ENCODE data around the gene C2CD2L. TPM values are rescaled to one million over a fixed set of nuclear protein-coding genes. Genes with fewer than 3 reads are reported as not detected.

The C2CD2L gene
- total RNA-seq, 1 donor from 2014 or later, result 11.1 TPM

- Histone ChIP-seq H4K20me1 (ENCODE audit: insufficient read depth, low read length) (peaks cover 7% of the 10 kb centered on the region), H3K9ac (ENCODE audit: low read length) (no peak overlapping the region), H3K9me3 (ENCODE audit: insufficient read depth, low read depth, low read length) (no peaks in the 10 kb centered on the region), H3K27ac (ENCODE audit: low read depth, low read length) (no peak overlapping the region), H2AFZ (ENCODE audit: low read depth, low read length) (no peak overlapping the region), H3K79me2 (ENCODE audit: insufficient read depth, low read length) (peaks cover 6% of the 10 kb centered on the region), H3K27me3 (ENCODE audit: insufficient read depth, low read length) (no peaks in the 10 kb centered on the region), H3K4me3 (ENCODE audit: insufficient read depth, low read depth, low read length) (no peak overlapping the region), H3K36me3 (ENCODE audit: insufficient read depth, low read length) (peaks cover 14% of the 10 kb centered on the region), H3K4me2 (ENCODE audit: low read length) (no peak overlapping the region), H3K4me1 (ENCODE audit: insufficient read depth, low read length) (no peaks in the 10 kb centered on the region)
- FAIRE-seq, result no peak
- no peak for TF ChIP-seq EZH2 (IDR thresholded peaks at IDR 0.05; ENCODE audit: insufficient read depth, low read length)
- TF ChIP-seq, protein P1, sequence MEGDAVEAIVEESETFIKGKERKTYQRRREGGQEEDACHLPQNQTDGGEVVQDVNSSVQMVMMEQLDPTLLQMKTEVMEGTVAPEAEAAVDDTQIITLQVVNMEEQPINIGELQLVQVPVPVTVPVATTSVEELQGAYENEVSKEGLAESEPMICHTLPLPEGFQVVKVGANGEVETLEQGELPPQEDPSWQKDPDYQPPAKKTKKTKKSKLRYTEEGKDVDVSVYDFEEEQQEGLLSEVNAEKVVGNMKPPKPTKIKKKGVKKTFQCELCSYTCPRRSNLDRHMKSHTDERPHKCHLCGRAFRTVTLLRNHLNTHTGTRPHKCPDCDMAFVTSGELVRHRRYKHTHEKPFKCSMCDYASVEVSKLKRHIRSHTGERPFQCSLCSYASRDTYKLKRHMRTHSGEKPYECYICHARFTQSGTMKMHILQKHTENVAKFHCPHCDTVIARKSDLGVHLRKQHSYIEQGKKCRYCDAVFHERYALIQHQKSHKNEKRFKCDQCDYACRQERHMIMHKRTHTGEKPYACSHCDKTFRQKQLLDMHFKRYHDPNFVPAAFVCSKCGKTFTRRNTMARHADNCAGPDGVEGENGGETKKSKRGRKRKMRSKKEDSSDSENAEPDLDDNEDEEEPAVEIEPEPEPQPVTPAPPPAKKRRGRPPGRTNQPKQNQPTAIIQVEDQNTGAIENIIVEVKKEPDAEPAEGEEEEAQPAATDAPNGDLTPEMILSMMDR (IDR thresholded peaks at IDR 0.05; ENCODE audit: insufficient read depth, low read depth, low read length), result no peak
- Mint-ChIP-seq H3K36me3 (ENCODE audit: low read depth, unreplicated experiment) (peaks cover 29% of the 10 kb centered on the region), H3K27ac (ENCODE audit: unreplicated experiment) (no peak overlapping the region), H3K4me3 (ENCODE audit: unreplicated experiment) (no peak overlapping the region), H3K9me3 (ENCODE audit: unreplicated experiment) (no peaks in the 10 kb centered on the region), H3K27me3 (ENCODE audit: low read depth, unreplicated experiment) (no peaks in the 10 kb centered on the region), H3K4me1 (ENCODE audit: low read depth, unreplicated experiment) (peaks cover 5% of the 10 kb centered on the region)
- no peak for DNase-seq (ENCODE audit: low read depth)
These were observed 7.2 kb downstream of the C2CD2L start for GRCh38 chr11:119114351-119114750.

- Mint-ChIP-seq H3K27ac (ENCODE audit: unreplicated experiment) (no peak overlapping the region), H3K4me3 (ENCODE audit: unreplicated experiment) (no peak overlapping the region), H3K9me3 (ENCODE audit: unreplicated experiment) (no peaks in the 10 kb centered on the region), H3K36me3 (ENCODE audit: low read depth, unreplicated experiment) (peaks cover 25% of the 10 kb centered on the region), H3K27me3 (ENCODE audit: low read depth, unreplicated experiment) (no peaks in the 10 kb centered on the region), H3K4me1 (ENCODE audit: low read depth, unreplicated experiment) (peaks cover 6% of the 10 kb centered on the region)
- Histone ChIP-seq H3K9ac (ENCODE audit: low read length) (no peak overlapping the region), H2AFZ (ENCODE audit: low read depth, low read length) (no peak overlapping the region), H3K36me3 (ENCODE audit: insufficient read depth, low read length) (peaks cover 14% of the 10 kb centered on the region), H3K4me3 (ENCODE audit: insufficient read depth, low read depth, low read length) (no peak overlapping the region), H3K9me3 (ENCODE audit: insufficient read depth, low read depth, low read length) (no peaks in the 10 kb centered on the region), H3K27me3 (ENCODE audit: insufficient read depth, low read length) (no peaks in the 10 kb centered on the region), H3K4me1 (ENCODE audit: insufficient read depth, low read length) (peaks cover 4% of the 10 kb centered on the region), H3K79me2 (ENCODE audit: insufficient read depth, low read length) (no peaks in the 10 kb centered on the region), H4K20me1 (ENCODE audit: insufficient read depth, low read length) (no peaks in the 10 kb centered on the region), H3K4me2 (ENCODE audit: low read length) (no peak overlapping the region), H3K27ac (ENCODE audit: low read depth, low read length) (no peak overlapping the region)
- FAIRE-seq (no peak), DNase-seq (ENCODE audit: low read depth) (no peak)
- TF ChIP-seq, protein P1 (IDR thresholded peaks at IDR 0.05; ENCODE audit: insufficient read depth, low read depth, low read length), result no peak
- TF ChIP-seq EZH2 (IDR thresholded peaks at IDR 0.05; ENCODE audit: insufficient read depth, low read length), result no peak
These were observed 8.5 kb downstream of the C2CD2L start for GRCh38 chr11:119115484-119116234.

DNA sequence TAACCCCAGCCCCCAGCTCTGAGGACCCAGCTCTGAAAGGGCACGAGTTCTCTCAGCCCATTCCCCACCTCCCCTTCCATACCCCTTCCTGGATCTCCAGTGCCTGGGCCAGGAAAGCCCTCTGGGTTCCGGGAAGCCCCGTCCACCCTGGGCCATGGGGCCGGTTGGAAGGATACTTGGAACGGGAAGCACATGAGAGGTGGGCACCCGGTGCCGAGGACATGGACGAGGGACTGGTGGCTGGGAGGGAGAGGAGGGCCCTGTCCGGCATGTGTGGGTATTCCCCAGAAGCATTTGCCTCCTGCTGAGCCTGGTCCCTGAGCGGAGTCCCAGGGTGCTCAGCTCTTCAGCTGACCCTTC, 9.1 kb downstream of the C2CD2L start:
- Mint-ChIP-seq H3K27me3 (ENCODE audit: low read depth, unreplicated experiment) (no peaks in the 10 kb centered on the region), H3K4me3 (ENCODE audit: unreplicated experiment) (no peak overlapping the region), H3K9me3 (ENCODE audit: unreplicated experiment) (no peaks in the 10 kb centered on the region), H3K36me3 (ENCODE audit: low read depth, unreplicated experiment) (peaks cover 25% of the 10 kb centered on the region), H3K4me1 (ENCODE audit: low read depth, unreplicated experiment) (peaks cover 7% of the 10 kb centered on the region), H3K27ac (ENCODE audit: unreplicated experiment) (no peak overlapping the region)
- Histone ChIP-seq H3K9ac (ENCODE audit: low read length) (no peak overlapping the region), H3K4me3 (ENCODE audit: insufficient read depth, low read depth, low read length) (no peak overlapping the region), H3K9me3 (ENCODE audit: insufficient read depth, low read depth, low read length) (no peaks in the 10 kb centered on the region), H3K36me3 (ENCODE audit: insufficient read depth, low read length) (peaks cover 10% of the 10 kb centered on the region), H3K4me2 (ENCODE audit: low read length) (no peak overlapping the region), H3K4me1 (ENCODE audit: insufficient read depth, low read length) (peaks cover 9% of the 10 kb centered on the region), H3K27ac (ENCODE audit: low read depth, low read length) (no peak overlapping the region), H3K27me3 (ENCODE audit: insufficient read depth, low read length) (no peaks in the 10 kb centered on the region), H2AFZ (ENCODE audit: low read depth, low read length) (no peak overlapping the region), H3K79me2 (ENCODE audit: insufficient read depth, low read length) (no peaks in the 10 kb centered on the region), H4K20me1 (ENCODE audit: insufficient read depth, low read length) (no peaks in the 10 kb centered on the region)
- no peak for TF ChIP-seq EZH2 (IDR thresholded peaks at IDR 0.05; ENCODE audit: insufficient read depth, low read length)
- TF ChIP-seq, protein P1 (IDR thresholded peaks at IDR 0.05; ENCODE audit: insufficient read depth, low read depth, low read length), result no peak
- DNase-seq (ENCODE audit: low read depth), result no peak
- FAIRE-seq, result no peak

Measured in astrocyte (in vitro differentiated cells and primary cell).